Osteoblast (primary cell): ENCODE measurements around the gene INPP4B. TPM values are rescaled to one million over a fixed set of nuclear protein-coding genes. Genes with fewer than 3 reads are reported as not detected.

Experiments
- DNase-seq: peaks from one replicate; pipeline ENCODE4 v3.0.0; 2011; ENCODE audit warnings: low spot score, mixed read lengths; ENCODE audit not compliant: insufficient read length; ENCODE audit errors: missing footprints
- H2AFZ ChIP-seq: 2 replicates; pipeline ENCODE4 v1.6.0; 2011; ENCODE audit warnings: mild to moderate bottlenecking, low read length
- H3K27ac ChIP-seq: 2 replicates; pipeline ENCODE4 v1.5.1; 2011; ENCODE audit warnings: mild to moderate bottlenecking, low read depth, low read length, moderate library complexity
- H3K27me3 ChIP-seq: 2 replicates; pipeline ENCODE4 v1.6.0; 2012; ENCODE audit warnings: mild to moderate bottlenecking, control low read depth, inconsistent platforms, low read length, moderate library complexity; ENCODE audit not compliant: insufficient read depth
- H3K36me3 ChIP-seq: 2 replicates; pipeline ENCODE4 v1.5.1; 2011; ENCODE audit warnings: mild to moderate bottlenecking, low read length, control low read depth, moderate library complexity; ENCODE audit not compliant: insufficient read depth
- H3K4me1 ChIP-seq: 2 replicates; pipeline ENCODE4 v1.5.1; 2011; ENCODE audit warnings: mild to moderate bottlenecking, low read length, control low read depth, moderate library complexity; ENCODE audit not compliant: insufficient read depth
- H3K4me2 ChIP-seq: 2 replicates; pipeline ENCODE4 v1.6.0; 2011; ENCODE audit warnings: mild to moderate bottlenecking, low read length; ENCODE audit not compliant: insufficient read depth
- H3K4me3 ChIP-seq: fragments of 200-600 bp; sonication (generic); 3 replicates; pipeline ENCODE4 v1.5.1; 2012; ENCODE audit warnings: mild to moderate bottlenecking, low read length, inconsistent platforms; ENCODE audit not compliant: insufficient read depth
- H3K79me2 ChIP-seq: 2 replicates; pipeline ENCODE4 v1.6.0; 2012; ENCODE audit warnings: mild to moderate bottlenecking, low read length, control low read depth, inconsistent platforms; ENCODE audit not compliant: insufficient read depth
- H3K9me3 ChIP-seq: 2 replicates; pipeline ENCODE4 v1.5.1; 2011; ENCODE audit warnings: low read depth, low read length, control low read depth
- H4K20me1 ChIP-seq: 2 replicates; pipeline ENCODE4 v1.6.0; 2012; ENCODE audit warnings: mild to moderate bottlenecking, low read length, control low read depth; ENCODE audit not compliant: insufficient read depth
- total RNA-seq: library from RNA; depleted of rRNA; stranded (reverse); fragments of >200 nt; gene quantifications from 2 replicates; pipeline ENCODE4 v1.2.3, GENCODE V29; 2012
- TF ChIP-seq, protein P1 (sequence below): IDR thresholded peaks from 2 replicates; pipeline ENCODE4 v1.5.1; 2011; ENCODE audit warnings: mild to moderate bottlenecking, low read depth, low read length, moderate library complexity; ENCODE audit errors: extremely low read depth

The INPP4B gene
- total RNA-seq, 1 donor = 11.6 TPM

DNA sequence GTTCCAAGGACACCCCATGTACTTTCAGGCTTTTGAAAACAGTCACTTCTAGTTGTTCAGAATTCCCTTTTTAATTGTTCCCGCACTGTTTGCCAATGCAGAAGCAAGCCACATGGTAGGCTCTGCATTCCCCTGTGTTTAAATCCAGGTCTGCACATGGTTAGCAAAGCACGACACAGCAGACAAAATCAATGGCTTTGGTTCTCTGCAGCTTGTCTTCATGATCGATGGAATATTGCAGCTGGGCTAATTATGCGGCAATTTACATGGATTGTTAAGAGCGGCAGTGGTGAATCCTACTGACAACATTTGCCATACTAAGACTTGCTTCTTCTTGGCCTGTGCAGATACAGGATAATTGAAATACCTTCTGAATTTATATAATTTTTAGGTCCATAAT, 20.6 kb upstream of the INPP4B start:
- no peak overlapping the region for H3K27ac ChIP-seq
- peaks cover 17% of the 10 kb centered on the region for H3K27me3 ChIP-seq
- H4K20me1 ChIP-seq = no peaks in the 10 kb centered on the region
- H3K4me1 ChIP-seq = no peaks in the 10 kb centered on the region
- DNase-seq = no peak
- H3K4me3 ChIP-seq = no peak overlapping the region
- H3K36me3 ChIP-seq = no peaks in the 10 kb centered on the region
- TF ChIP-seq, protein P1, sequence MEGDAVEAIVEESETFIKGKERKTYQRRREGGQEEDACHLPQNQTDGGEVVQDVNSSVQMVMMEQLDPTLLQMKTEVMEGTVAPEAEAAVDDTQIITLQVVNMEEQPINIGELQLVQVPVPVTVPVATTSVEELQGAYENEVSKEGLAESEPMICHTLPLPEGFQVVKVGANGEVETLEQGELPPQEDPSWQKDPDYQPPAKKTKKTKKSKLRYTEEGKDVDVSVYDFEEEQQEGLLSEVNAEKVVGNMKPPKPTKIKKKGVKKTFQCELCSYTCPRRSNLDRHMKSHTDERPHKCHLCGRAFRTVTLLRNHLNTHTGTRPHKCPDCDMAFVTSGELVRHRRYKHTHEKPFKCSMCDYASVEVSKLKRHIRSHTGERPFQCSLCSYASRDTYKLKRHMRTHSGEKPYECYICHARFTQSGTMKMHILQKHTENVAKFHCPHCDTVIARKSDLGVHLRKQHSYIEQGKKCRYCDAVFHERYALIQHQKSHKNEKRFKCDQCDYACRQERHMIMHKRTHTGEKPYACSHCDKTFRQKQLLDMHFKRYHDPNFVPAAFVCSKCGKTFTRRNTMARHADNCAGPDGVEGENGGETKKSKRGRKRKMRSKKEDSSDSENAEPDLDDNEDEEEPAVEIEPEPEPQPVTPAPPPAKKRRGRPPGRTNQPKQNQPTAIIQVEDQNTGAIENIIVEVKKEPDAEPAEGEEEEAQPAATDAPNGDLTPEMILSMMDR = no peak
- H3K4me2 ChIP-seq = no peak overlapping the region
- H3K79me2 ChIP-seq = no peaks in the 10 kb centered on the region
- no peaks in the 10 kb centered on the region for H3K9me3 ChIP-seq
- H2AFZ ChIP-seq = no peak overlapping the region

DNA sequence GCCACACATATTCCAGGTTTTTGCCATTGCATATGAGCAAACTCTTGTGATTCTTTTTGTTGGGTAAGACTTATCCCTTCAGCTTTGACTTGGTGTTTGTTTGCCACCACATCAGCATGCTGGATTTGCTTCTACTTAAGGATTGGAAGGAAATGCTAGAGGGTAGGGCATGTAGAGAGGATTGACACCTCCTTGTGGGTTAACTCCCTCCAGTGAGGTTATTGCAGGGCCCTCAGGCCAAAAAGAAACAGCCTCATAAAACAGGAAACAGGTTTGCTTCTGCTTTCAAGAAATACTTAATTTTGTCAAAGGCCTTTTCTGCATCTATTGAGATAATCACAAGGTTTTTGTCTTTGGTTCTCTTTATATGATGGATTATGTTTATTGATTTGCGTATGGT, 15.2 kb upstream of the INPP4B start:
- peaks cover 9% of the 10 kb centered on the region for H3K27me3 ChIP-seq
- TF ChIP-seq, protein P1 = no peak
- H3K4me1 ChIP-seq = no peaks in the 10 kb centered on the region

DNA sequence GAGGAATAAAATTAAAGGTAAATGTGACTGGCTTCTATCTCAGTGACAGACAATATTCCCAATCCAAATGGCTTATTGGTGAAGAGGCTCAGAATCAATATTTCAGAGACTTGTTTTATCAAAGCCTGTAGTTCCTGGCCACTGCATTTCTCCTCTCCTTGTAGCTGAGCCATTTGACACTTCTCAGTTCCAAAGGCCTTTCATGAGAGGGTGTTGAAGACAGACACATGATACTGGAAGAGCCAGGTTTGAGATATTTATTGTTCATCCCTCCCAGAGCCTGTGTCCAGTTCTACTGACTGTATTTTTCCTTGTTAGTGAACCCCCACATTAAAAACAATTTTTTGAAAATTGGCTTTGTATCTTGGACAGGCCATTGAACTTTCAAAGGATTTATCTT, 12.9 kb upstream of the INPP4B start:
- H3K4me3 ChIP-seq = no peak overlapping the region
- H3K4me2 ChIP-seq = no peak overlapping the region
- no peaks in the 10 kb centered on the region for H4K20me1 ChIP-seq
- H2AFZ ChIP-seq = no peak overlapping the region
- H3K79me2 ChIP-seq = no peaks in the 10 kb centered on the region
- peaks cover 3% of the 10 kb centered on the region for H3K27me3 ChIP-seq
- no peaks in the 10 kb centered on the region for H3K9me3 ChIP-seq
- no peaks in the 10 kb centered on the region for H3K36me3 ChIP-seq
- H3K27ac ChIP-seq = no peak overlapping the region
- no peaks in the 10 kb centered on the region for H3K4me1 ChIP-seq
- no peak for DNase-seq
- TF ChIP-seq, protein P1 = no peak

More for the DNA sequence above, 15.2 kb upstream of the INPP4B start:
- H3K4me3 ChIP-seq = no peak overlapping the region
- no peak overlapping the region for H2AFZ ChIP-seq
- H3K9me3 ChIP-seq = no peaks in the 10 kb centered on the region
- H3K36me3 ChIP-seq = no peaks in the 10 kb centered on the region
- H3K4me2 ChIP-seq = no peak overlapping the region
- DNase-seq = no peak
- H4K20me1 ChIP-seq = no peaks in the 10 kb centered on the region
- no peak overlapping the region for H3K27ac ChIP-seq
- H3K79me2 ChIP-seq = no peaks in the 10 kb centered on the region

DNA sequence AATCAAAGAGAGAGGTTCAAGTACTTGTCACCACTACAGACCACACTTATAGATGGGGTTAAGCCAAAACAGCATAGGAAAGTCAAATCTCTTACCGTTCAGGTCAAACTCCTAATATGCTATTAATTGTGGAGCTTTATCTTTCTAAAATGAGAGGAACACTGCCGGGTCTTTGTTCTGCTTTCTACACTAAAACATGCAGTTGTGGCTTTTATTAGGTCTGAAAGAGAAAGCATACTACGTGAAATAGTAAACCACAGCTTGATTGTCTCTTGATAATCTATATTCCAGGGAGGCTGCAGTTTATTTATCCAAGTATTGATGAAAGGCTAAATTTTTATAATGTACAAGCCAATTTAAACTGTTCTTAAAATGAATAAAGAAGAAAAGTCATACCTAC, 12.3 kb upstream of the INPP4B start:
- H3K4me1 ChIP-seq = no peaks in the 10 kb centered on the region
- H3K9me3 ChIP-seq = no peaks in the 10 kb centered on the region
- no peaks in the 10 kb centered on the region for H4K20me1 ChIP-seq
- DNase-seq = no peak
- H3K4me3 ChIP-seq = no peak overlapping the region
- no peaks in the 10 kb centered on the region for H3K79me2 ChIP-seq
- TF ChIP-seq, protein P1 = no peak
- no peaks in the 10 kb centered on the region for H3K36me3 ChIP-seq
- no peak overlapping the region for H3K4me2 ChIP-seq
- H2AFZ ChIP-seq = no peak overlapping the region
- no peak overlapping the region for H3K27ac ChIP-seq
- H3K27me3 ChIP-seq = no peaks in the 10 kb centered on the region
